HCT116 (cell line): ENCODE measurements around the gene SOD1. TPM values are rescaled to one million over a fixed set of nuclear protein-coding genes. Genes with fewer than 3 reads are reported as not detected.
"Not testable (repeated sequence)": the region's sequence is repeated elsewhere in the genome, so short reads cannot be mapped to it uniquely, and the experiment has no call there.

Experiments used
- ATAC-seq: fragments of 200-7000 bp; cut with Tn5 transposase; 2 replicates; pipeline ENCODE4 v1.9.1; 2020; ENCODE audit warnings: mild to moderate bottlenecking, moderate library complexity
- BruUV-seq: library from RNA; stranded (reverse); fragments of 400-500 nt; replicated peaks from 2 replicates; lab custom pipeline; 2021; lab: Mats Ljungman, UMichigan
- CTCF ChIA-PET: fragments of 300-600 bp; sonication (Branson Sonifier 250); formaldehyde crosslinking; loops from one replicate; lab custom pipeline; 2021; ENCODE audit warnings: antibody characterized with exemption; lab: Charles Lee
- POLR2A ChIA-PET: fragments of 300-600, 350-600 bp; sonication (Branson Sonifier 250); formaldehyde crosslinking; loops from one replicate; lab custom pipeline; 2021; ENCODE audit warnings: antibody characterized with exemption; lab: Charles Lee
- RAD21 ChIA-PET, 2 experiments: fragments of 300-600 bp; sonication (Branson Sonifier 250); formaldehyde crosslinking; loops; one replicate each; lab custom pipeline; 2023; ENCODE audit warnings: low total read pairs in 2 of 2; ENCODE audit not compliant: uncharacterized antibody in 2 of 2, unreplicated experiment in 2 of 2, low non-redundant PET in 1 of 2; lab: Charles Lee
- DNase-seq: peaks from one replicate; pipeline ENCODE4 v3.0.0-alpha.2; 2010; ENCODE audit warnings: low read depth, low spot score
- H2AFZ ChIP-seq: fragments of 200-600 bp; shearing (Covaris generic), sonication (generic); 2 replicates; pipeline ENCODE4 v1.6.1; 2017; ENCODE audit warnings: low read depth, mixed run types, mixed read lengths, antibody characterized with exemption, low read length; ENCODE audit not compliant: poor library complexity, severe bottlenecking
- H3K27ac ChIP-seq: 2 replicates; pipeline ENCODE4 v1.5.1; 2012; ENCODE audit warnings: low read depth, low read length
- H3K27me3 ChIP-seq: fragments of 200-600 bp; sonication (generic); 2 replicates; pipeline ENCODE4 v1.6.1; 2016; ENCODE audit warnings: mixed run types, low read length, mixed read lengths; ENCODE audit not compliant: insufficient read depth
- H3K36me3 ChIP-seq, 2 experiments: fragments of 200-500 bp in 1 of 2; fragments of 200-600 bp in 1 of 2; sonication (Bioruptor generic) in 1 of 2; sonication (generic) in 1 of 2; 2 replicates each; pipeline versions ENCODE4 v1.5.1 to v1.6.1; 2014 to 2016; ENCODE audit warnings: low read length in 2 of 2, inconsistent platforms in 1 of 2, mixed read lengths in 1 of 2, mixed run types in 1 of 2; ENCODE audit not compliant: insufficient read depth in 2 of 2, control insufficient read depth in 1 of 2
- H3K4me1 ChIP-seq, 2 experiments: fragments of 200-600 bp in 1 of 2; sonication (generic) in 1 of 2; 2 replicates each; pipeline versions ENCODE4 v1.5.1 to v1.6.1; 2012 to 2017; ENCODE audit warnings: low read length in 2 of 2, inconsistent platforms in 1 of 2, mild to moderate bottlenecking in 1 of 2, mixed read lengths in 1 of 2, mixed run types in 1 of 2, moderate library complexity in 1 of 2; ENCODE audit not compliant: insufficient read depth in 2 of 2, control insufficient read depth in 1 of 2
- H3K4me2 ChIP-seq: fragments of 200-600 bp; sonication (generic); 2 replicates; pipeline ENCODE4 v1.6.1; 2017; ENCODE audit warnings: mixed run types, low read length, mixed read lengths
- H3K4me3 ChIP-seq, 2 experiments: fragments of 200-600 bp in 1 of 2; sonication (generic) in 1 of 2; replicated peaks in 1 of 2; 2 replicates each; pipeline ENCODE4 v1.5.1; 2011 to 2016; ENCODE audit warnings: low read length in 2 of 2, control low read depth in 1 of 2, low read depth in 1 of 2, mild to moderate bottlenecking in 1 of 2, mixed read lengths in 1 of 2, mixed run types in 1 of 2
- H3K79me2 ChIP-seq: fragments of 200-600 bp; sonication (generic); 2 replicates; pipeline ENCODE4 v1.6.1; 2017; ENCODE audit warnings: mild to moderate bottlenecking, mixed run types, low read length, moderate library complexity, mixed read lengths; ENCODE audit not compliant: insufficient read depth
- H3K9ac ChIP-seq: fragments of 200-600 bp; sonication (generic); 2 replicates; pipeline ENCODE4 v1.6.1; 2016; ENCODE audit warnings: low read length, mixed read lengths
- H3K9me2 ChIP-seq: fragments of 200-600 bp; sonication (generic), shearing (Covaris generic); 2 replicates; pipeline ENCODE4 v1.6.1; 2017; ENCODE audit warnings: mixed run types, mild to moderate bottlenecking, moderate library complexity; ENCODE audit not compliant: insufficient read depth
- H3K9me3 ChIP-seq, 2 experiments: fragments of 200-500 bp in 1 of 2; fragments of 200-600 bp in 1 of 2; sonication (Bioruptor generic) in 1 of 2; sonication (generic) in 1 of 2; 2 replicates each; pipeline ENCODE4 v1.6.1; 2014 to 2017; ENCODE audit warnings: low read length in 2 of 2, mixed read lengths in 2 of 2, inconsistent platforms in 1 of 2, low read depth in 1 of 2, mild to moderate bottlenecking in 1 of 2, mixed run types in 1 of 2, moderate library complexity in 1 of 2; ENCODE audit not compliant: control insufficient read depth in 1 of 2, insufficient read depth in 1 of 2
- H4K20me1 ChIP-seq: fragments of 200-600 bp; sonication (generic), shearing (Covaris generic); 2 replicates; pipeline ENCODE4 v1.6.1; 2017; ENCODE audit warnings: mixed run types, mild to moderate bottlenecking, moderate library complexity; ENCODE audit not compliant: insufficient read depth
- EGR1 ChIP-seq: IDR thresholded peaks from 2 replicates; pipeline ENCODE4 v1.6.1; 2012; ENCODE audit warnings: low read depth
- ELF1 ChIP-seq: IDR thresholded peaks from 2 replicates; pipeline ENCODE4 v1.6.1; 2012; ENCODE audit warnings: low read depth, borderline replicate concordance
- EZH2 ChIP-seq: fragments of 200-600 bp; sonication (generic); IDR thresholded peaks from 2 replicates; pipeline ENCODE4 v1.6.1; 2017; ENCODE audit warnings: antibody characterized with exemption, mixed run types
- FOSL1 ChIP-seq: IDR thresholded peaks from 2 replicates; pipeline ENCODE4 v1.6.1; 2012; ENCODE audit warnings: low read depth
- SRF ChIP-seq: IDR thresholded peaks from 2 replicates; pipeline ENCODE4 v1.6.1; 2012; ENCODE audit warnings: low read depth
- TCF7L2 ChIP-seq: IDR thresholded peaks from 2 replicates; pipeline ENCODE4 v1.7.0; 2011; ENCODE audit warnings: borderline replicate concordance, inconsistent platforms; ENCODE audit not compliant: insufficient read depth, insufficient read length; ENCODE audit errors: extremely low read depth
- ZFX ChIP-seq: fragments of 450-650 bp; IDR thresholded peaks from 2 replicates; pipeline ENCODE4 v1.6.1; 2017
- ZNF274 ChIP-seq: fragments of 200-500 bp; sonication (Bioruptor generic); IDR thresholded peaks from 2 replicates; pipeline ENCODE4 v1.6.1; 2014; ENCODE audit warnings: mild to moderate bottlenecking, low read depth, low read length, inconsistent platforms
- intact Hi-C: fragments of 100-400 bp; cut with micrococcal nuclease; formaldehyde crosslinking; loops from 2 replicates; pipeline ENCODE4 v1.10.0; 2022
- total RNA-seq: library from RNA; stranded (reverse); gene quantifications from one replicate; pipeline ENCODE4 v1.2.1, GENCODE V29; 2021; ENCODE audit not compliant: unreplicated experiment
- TF ChIP-seq, protein P1 (sequence below): IDR thresholded peaks from 2 replicates; pipeline ENCODE4 v1.6.1; 2012
- TF ChIP-seq, protein P2 (sequence below), 3 experiments: fragments of 200-600 bp in 1 of 3; sonication (generic) in 1 of 3; IDR thresholded peaks in 2 of 3; conservative IDR thresholded peaks in 1 of 3; 2 replicates each; pipeline ENCODE4 v1.5.1; 2012 to 2017; ENCODE audit warnings: low read depth in 2 of 3, low read length in 2 of 3, antibody characterized with exemption in 1 of 3, borderline replicate concordance in 1 of 3, control low read depth in 1 of 3, mild to moderate bottlenecking in 1 of 3, mixed read lengths in 1 of 3, mixed run types in 1 of 3, moderate library complexity in 1 of 3; ENCODE audit not compliant: insufficient read depth in 1 of 3

Gene SOD1
- total RNA-seq, 1 experiment from 2014 or later, result 419 TPM

DNA sequence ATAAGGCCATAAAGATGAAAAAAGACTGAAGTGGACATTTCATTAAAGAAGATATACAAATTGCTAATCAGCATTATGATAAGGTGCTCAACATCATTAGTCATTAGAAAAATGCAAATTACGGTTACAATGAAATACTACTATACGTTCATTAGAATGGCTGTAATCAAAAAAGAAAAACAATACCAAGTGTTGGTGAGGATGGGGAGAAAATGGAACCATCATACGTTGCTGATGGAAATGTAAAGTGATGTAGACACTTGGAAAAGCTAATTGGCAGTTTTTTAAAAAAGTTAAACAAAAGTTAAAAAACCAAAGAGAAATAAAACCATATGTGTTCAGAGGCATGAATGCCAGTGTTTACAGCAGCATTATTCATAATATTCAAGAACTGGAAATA, 8.6 kb upstream of the SOD1 start:
- H3K9me2 ChIP-seq, result no peaks in the 10 kb centered on the region
- H3K4me2 ChIP-seq, result no peak overlapping the region
- no peaks in the 10 kb centered on the region for H3K79me2 ChIP-seq
- POLR2A ChIA-PET, result no interaction called here
- H3K27me3 ChIP-seq, result no peaks in the 10 kb centered on the region
- H3K36me3 ChIP-seq, result no peaks in the 10 kb centered on the region
- ATAC-seq (no peak), DNase-seq (no peak)
- no peaks in the 10 kb centered on the region for H4K20me1 ChIP-seq
- H3K9ac ChIP-seq, result no peak overlapping the region
- no peak overlapping the region for H3K4me3 ChIP-seq
- TF ChIP-seq ELF1, result no peak
- TF ChIP-seq, protein P1, sequence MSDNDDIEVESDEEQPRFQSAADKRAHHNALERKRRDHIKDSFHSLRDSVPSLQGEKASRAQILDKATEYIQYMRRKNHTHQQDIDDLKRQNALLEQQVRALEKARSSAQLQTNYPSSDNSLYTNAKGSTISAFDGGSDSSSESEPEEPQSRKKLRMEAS, result no peak
- TF ChIP-seq ZNF274, result no peak
- no peak for TF ChIP-seq ZFX
- TF ChIP-seq TCF7L2, result no peak
- TF ChIP-seq SRF, result no peak
- TF ChIP-seq FOSL1, result no peak
- TF ChIP-seq, protein P2, sequence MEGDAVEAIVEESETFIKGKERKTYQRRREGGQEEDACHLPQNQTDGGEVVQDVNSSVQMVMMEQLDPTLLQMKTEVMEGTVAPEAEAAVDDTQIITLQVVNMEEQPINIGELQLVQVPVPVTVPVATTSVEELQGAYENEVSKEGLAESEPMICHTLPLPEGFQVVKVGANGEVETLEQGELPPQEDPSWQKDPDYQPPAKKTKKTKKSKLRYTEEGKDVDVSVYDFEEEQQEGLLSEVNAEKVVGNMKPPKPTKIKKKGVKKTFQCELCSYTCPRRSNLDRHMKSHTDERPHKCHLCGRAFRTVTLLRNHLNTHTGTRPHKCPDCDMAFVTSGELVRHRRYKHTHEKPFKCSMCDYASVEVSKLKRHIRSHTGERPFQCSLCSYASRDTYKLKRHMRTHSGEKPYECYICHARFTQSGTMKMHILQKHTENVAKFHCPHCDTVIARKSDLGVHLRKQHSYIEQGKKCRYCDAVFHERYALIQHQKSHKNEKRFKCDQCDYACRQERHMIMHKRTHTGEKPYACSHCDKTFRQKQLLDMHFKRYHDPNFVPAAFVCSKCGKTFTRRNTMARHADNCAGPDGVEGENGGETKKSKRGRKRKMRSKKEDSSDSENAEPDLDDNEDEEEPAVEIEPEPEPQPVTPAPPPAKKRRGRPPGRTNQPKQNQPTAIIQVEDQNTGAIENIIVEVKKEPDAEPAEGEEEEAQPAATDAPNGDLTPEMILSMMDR (IDR thresholded peaks at IDR 0.05 in 2 of 3, conservative IDR thresholded peaks at IDR 0.05 in 1 of 3; ENCODE audit: borderline replicate concordance in 1 of 3, insufficient read depth in 1 of 3, low read depth in 2 of 3, low read length in 2 of 3), result no peak
- TF ChIP-seq EGR1, result no peak
- TF ChIP-seq EZH2, result no peak
- BruUV-seq, result no TSS peak
- CTCF ChIA-PET, result no interaction called here
- intact Hi-C loops, result no loop called here
- no peaks in the 10 kb centered on the region for H3K4me1 ChIP-seq
- H3K9me3 ChIP-seq, result no peaks in the 10 kb centered on the region
- no peak overlapping the region for H3K27ac ChIP-seq
- RAD21 ChIA-PET, result no interaction called here
- H2AFZ ChIP-seq, result no peak overlapping the region

DNA sequence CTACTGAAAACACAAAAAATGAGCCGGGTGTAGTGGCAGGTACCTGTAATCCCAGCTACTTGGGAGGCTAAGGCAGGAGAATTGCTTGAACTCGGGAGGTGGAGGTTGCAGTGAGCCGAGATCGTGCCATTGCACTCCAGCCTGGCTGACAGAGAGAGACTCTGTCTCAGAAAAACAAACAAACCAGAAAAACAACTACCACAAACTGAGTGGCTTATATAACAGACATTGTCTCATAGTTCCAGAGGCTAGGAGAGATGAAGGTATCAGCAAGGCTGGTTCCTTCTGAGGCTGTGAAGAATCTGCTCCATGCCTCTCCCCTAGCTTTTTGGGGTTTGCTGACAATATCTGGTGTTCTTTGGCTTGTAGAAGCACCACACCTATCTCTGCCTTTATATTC, 8.0 kb upstream of the SOD1 start:
- H2AFZ ChIP-seq, H3K9ac ChIP-seq, POLR2A ChIA-PET, BruUV-seq, CTCF ChIA-PET, DNase-seq, H3K36me3 ChIP-seq, H3K9me2 ChIP-seq, H3K4me2 ChIP-seq, H3K4me1 ChIP-seq, H3K27me3 ChIP-seq, RAD21 ChIA-PET, H4K20me1 ChIP-seq, H3K9me3 ChIP-seq, H3K4me3 ChIP-seq, intact Hi-C loops, H3K79me2 ChIP-seq, H3K27ac ChIP-seq, ATAC-seq: not testable (repeated sequence)
